HG03432 (cell line): Measurements from ENCODE around the gene ODF4.
A peak's percentile ranks its signal among the peaks of the same experiment; 100 is the strongest.
"Not testable (repeated sequence)": the region's sequence is repeated elsewhere in the genome, so short reads cannot be mapped to it uniquely, and the experiment has no call there.

Experiments used
- ATAC-seq: cut with Tn5 transposase; IDR thresholded peaks from one replicate; pipeline ENCODE4 v1.9.1; 2021; ENCODE audit warnings: mild to moderate bottlenecking, moderate library complexity; ENCODE audit not compliant: unreplicated experiment

Gene ODF4

DNA sequence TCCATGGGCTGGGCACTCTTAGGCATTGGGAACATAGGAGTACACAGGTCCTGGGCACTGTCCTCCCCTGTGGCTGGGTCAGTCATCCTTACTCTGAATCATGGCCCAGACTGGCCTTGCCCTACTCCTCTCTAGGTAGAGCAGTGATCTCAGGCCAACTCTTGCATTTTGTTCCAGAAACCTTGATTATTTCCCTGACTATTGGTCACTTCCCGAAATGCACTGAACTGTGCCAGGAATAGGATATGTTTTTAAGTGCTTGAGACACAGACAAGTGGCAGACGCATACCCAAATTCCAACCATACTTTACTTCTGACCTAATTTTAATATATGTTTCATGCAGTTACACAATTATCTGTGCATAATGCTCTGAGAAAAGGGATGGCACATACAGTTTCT is 26.6 kb downstream of the ODF4 start:
- no peak for ATAC-seq

DNA sequence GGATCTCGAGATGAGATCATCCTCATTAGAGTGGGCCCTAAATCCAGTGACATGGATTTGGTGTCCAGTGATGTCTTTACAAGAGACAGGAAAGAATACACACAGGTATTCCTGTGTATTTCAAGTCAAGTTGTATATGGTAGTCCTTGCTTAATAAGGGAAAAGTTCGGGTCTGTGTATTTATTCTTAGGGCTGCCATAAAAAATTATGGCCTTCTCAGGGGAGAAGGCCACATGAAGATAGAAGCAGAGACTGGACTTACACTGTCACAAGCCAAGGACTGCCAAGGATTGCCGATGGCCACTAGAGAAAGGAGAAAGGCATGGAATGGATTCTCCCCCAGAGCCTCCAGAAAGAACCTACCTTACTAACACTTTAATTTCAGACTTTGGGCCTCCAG is 28.6 kb downstream of the ODF4 start:
- ATAC-seq: no peak

DNA sequence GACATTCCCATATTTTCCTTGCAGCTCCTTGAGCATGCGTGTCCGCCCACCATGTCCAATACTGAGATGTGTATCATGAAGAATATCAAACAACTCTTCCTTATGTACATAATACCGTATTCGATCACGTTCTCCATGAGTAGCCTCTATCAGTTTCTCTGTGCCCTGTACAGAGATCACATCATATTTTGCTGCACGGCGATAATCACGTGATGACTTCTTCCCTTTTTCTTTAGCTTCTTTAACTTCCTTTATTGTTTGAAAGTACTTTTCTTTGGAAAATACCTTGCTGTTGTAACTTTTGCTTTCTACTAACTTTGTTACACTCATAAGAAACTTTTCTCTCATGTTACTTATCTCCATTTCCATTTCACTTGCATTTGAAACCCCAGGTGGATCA is 30.3 kb downstream of the ODF4 start:
- ATAC-seq: no peak

DNA sequence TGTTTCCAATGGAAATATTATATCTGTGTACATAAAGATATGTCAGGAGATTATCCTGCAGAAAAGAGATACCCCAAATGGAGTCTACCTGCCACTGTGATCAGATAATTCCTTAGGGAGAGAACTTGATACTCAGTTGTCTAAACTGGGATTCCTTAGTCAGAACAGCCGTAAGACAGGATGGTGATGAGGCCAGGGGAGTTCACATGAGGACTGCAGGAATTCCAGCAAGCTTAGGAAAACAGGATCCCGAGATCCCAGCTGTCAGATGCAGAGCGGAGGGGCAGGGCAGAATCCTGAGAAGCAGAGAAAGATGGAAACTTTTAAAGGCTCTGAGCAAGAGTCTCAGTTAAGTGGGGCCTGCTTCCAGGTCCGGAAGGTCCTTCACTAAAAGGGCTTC is 32.1 kb downstream of the ODF4 start:
- no peak for ATAC-seq

DNA sequence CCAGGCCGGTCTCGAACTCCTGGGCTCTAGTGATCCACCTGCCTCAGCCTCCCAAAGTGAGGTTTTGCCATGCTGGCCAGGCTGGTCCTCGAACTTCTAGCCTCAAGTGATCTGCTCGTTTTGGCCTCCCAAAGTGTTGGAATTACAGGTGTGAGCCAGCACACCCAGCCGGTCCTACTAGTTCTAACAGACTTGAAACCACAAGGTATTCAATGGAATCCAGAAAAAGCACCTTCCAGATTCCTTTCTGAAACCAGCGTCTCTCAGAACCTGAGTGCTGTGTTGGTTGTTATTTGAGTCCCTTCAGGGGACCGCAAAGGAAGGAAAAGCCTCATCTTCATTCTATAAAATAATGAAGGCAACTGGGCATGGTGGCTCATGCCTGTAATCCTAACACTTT is 32.8 kb downstream of the ODF4 start:
- no peak for ATAC-seq

DNA sequence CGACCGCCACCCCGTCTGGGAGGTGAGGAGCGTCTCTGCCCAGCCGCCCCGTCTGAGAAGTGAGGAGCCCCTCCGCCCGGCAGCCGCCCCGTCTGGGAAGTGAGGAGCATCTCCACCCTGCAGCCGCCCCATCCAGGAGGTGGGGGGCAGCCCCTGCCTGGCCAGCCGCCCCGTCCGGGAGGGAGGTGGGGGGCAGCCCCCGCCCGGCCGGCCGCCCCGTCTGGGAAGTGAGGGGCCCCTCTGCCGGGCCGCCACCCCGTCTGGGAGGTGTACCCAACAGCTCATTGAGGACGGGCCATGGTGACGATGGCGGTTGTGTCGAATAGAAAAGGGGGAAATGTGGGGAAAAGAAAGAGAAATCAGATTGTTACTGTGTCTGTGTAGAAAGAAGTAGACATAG is 34.2 kb downstream of the ODF4 start:
- ATAC-seq: not testable (repeated sequence)

DNA sequence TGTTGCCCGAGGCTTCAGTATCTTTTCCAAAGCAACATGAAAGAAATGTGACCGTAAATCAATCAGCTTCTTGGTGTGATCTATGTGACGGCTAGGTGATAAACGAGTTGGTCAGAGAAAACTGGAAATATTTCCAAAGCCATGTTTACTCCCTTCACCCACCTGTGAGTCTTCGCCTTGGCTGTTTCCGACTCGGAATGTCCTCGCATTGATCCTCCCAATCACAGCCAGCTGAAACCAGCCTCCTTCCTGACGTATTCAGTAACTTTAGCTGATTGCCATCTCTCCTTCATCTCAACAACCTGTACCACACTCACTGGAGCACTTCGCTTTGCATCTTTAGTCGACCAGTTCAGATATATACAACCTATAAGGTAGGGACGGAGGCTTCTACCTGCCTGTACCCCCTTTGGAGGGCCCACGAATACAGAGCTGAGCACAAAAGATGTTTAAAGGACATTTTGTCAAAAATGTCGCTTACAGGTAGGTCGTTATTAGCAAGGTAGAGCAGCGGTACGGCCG is 36.2 kb downstream of the ODF4 start:
- ATAC-seq: no peak

DNA sequence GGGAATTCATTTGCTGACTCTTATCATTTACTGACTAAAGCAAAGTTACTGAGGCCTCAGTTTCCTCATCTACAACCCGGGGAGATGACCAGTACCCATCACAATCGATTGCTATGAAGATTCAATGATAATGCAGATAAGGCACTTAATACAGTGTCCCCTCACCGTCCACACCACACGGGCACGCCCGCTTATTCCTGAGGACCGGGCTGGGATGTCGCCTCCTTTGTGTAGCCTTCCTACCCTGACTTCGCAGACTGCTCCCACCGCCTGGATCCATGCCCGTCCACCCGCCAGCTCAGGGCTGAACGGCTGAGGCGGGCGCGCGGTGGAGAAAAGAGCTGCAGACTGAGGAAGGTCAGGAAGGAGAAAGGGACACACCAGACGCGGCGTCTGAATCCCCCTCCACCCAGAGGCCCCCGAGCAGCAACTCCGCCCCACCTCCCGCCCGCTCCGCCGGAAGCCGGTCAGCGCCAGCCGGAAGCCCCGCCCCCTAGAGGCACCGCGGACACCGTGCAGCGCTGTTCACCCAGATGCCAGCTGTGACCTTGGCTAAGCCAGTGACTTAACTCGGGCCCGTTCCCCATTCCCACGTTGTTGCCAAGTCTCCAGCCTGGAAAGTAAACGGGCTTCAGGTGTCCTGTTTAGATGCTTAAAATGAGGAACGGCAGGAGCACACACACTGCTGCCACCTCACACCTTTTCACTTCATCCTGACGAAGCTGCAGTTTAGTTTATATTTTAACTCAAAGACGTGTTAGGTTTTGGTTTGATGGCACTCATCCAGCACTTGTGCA is 36.8 kb downstream of the ODF4 start, which contains the start of gene KRABD2:
Gene KRABD2, minus strand, starts transcription at position 434 of the 797 bp plus-strand sequence.
- peak; percentile 95 for ATAC-seq

DNA sequence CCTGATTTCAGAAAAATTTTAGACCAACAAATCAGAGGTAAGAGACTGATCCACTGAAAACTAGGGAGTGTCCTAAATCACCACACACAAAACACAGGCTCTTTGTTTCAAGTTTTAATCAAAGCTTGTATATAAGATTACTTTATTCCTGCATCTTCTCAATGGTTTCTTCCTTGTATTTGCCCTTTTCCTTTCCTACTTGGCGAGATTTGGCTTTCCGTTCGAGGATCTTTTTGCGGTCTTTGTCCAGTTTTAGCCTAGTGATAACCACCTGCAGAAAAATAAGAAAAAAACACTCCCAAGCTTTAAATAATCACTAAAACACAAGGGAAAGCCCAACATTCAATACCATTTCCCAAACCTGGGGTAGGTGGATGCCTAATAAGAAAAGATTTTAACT is 37.8 kb downstream of the ODF4 start:
- no peak for ATAC-seq

DNA sequence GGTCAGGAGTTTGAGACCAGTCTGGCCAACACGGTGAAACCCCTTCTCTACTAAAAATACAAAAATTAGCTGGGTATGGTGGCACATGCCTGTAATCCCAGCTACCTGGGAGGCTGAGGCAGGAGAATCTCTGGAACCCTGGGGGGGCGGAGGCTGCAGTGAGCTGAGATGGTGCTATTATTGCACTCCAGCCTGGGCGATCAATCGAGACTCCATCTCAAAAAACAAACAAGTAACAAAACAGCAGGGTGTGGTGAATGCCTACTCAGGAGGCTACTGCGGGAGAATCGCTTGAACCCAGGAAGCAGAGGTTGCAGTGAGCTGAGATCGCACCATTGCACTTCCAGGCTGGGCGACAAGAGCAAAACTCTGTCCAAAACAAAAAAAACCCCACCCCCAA is 38.5 kb downstream of the ODF4 start:
- ATAC-seq: not testable (repeated sequence)

DNA sequence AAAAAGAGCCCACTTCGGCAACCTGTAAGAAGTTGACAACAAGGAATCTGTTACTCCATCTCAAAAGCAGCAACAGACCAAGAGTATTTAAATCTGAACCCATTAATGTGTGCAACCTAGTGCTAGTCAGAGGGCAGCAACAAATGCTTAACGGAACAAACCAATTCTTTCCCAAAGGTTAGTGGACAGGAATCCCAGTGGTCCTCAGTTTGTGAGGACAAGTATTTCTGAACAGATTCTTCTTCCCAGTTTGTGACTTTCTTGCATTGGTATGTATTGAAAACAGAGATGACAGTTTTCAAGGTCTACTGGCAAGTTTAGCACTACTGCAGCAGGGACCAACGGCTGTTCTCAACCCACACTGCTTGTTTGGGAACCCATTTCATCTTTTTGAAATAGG is 40.4 kb downstream of the ODF4 start:
- ATAC-seq: no peak

DNA sequence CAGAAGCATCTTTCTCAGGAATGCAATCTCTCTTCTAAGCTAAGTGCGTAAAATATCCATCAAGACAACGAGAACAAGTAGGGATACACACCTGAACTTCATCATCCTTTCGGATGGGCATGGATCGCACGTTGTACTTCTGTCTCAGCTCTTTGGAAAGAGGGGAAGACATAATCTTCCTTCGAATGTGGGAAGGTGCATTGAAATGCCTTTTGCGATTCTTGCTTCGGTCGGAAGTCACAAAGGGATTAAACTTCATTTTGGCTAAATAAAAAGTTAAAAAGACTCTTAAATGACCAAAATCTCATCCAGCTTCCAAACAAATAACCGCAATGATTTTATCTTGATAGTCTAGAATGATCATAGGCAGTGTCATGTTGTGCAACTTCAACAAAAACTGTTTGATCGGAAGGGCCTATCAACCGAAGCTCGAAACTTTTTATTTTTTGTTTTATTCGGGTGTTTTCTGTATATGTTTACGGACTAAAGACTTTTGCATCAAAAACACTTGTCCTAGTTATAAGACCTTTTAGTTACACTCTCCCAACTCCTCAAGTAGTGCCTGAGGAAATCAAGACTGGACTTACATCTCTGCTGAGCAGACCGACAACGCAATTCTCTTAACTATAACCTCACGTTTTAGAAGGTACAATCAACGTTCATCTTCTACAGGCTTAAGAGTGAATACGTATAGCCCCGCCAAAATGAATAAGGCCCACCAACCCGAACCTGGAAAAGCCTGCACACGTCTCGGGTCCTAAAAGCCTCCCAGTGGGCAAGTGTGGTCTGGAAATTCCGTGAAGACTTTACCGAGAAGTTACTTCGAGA is 42.6 kb downstream of the ODF4 start:
- ATAC-seq: no peak

DNA sequence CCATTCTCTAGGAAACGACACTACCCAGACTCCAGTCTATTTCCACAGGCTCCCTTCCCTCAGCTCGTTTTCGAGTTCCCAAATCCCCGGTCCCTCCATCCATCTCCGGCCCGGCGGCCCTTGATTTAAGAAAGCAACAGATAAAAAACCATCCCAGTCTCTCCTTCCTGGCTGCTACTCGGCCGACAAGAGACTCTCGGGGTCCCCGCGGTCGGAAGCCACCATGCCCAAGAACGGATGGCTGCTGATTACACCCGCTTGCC is 43.2 kb downstream of the ODF4 start:
- peak; percentile 1 for ATAC-seq

DNA sequence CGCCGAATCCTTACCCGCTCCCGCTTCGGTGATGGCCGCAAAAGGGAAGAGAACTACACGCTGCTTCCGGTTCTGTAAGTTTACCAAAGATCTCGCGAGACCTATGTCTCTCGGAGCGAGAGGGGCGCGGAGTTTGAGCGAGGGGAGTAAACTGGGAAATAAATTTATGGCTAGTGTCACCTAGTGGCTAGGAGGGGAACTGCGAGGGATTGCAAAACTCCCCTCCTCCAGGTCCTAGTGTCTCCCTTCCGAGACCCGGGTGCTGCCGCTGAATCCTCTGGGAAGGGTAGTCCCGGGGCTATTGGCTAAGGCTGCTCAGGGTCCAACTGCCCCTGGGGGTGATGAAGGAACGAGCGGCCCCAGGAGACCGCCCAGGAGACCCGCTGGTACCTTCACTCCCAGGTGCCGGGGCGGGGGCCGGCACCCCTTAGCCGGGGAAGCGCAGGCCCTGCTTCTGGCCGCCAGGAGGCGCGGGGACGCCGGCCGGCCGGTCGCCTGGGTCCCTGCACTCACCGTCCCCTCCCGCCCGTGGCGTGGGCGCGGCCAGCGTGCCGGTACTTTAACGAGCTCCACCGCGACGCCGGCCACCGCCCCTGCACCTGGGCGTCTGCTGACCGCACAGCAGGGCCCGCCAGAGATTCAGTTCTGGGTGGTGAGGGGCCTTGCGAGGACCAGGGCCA is 43.6 kb downstream of the ODF4 start, which contains the start of gene RPL26:
Gene RPL26, minus strand, starts transcription at position 51 of the 680 bp plus-strand sequence. CDS start 883 bp downstream, outside the sequence.
- ATAC-seq: peak; percentile 92

DNA sequence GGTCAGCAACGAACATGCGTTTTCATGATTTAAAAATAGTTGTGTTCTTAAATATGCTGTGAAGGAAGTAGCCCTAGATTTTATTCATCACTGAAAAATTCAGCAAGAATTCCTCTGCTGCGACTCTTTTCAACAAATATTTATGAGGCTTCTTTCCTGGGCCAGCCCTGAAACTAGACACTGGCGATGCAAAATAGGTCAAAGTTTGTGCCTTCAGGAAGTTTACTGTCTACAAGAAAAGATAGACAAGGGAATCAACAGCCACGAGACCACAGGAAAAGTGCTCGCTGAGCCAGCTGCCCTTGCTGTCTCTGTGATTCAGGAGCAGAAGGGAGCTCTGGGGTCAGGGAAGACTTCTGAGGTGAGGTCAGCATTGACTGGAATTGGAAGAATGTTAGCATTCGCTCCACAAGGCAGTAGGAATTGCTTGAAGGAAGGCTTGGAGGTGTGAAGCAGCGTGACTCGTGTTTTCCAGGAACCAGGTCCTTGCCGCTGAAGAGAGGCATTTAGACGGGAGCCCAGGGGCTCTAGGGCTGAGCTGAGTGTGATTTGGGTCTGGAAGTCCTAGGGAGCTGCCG is 45.2 kb downstream of the ODF4 start:
- no peak for ATAC-seq

DNA sequence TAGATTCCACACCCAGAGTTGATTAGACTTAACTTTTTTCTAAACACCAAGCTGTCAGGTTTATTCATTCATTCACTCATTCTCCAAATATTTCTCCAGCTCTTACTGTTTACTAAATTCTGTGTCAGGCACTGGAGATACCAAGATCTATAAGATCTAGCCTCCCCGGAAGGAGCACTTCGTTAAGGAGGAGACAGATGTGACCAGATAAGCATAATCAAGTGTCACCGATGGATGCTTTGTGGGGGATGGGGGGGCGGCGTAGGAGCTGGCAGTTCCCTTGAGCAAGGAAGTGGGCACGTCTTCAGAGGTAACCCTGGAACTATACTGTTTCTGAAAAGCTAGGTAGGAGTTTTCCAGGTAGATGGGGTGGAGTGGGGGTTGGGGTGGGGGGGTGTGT is 47.2 kb downstream of the ODF4 start:
- ATAC-seq: no peak

DNA sequence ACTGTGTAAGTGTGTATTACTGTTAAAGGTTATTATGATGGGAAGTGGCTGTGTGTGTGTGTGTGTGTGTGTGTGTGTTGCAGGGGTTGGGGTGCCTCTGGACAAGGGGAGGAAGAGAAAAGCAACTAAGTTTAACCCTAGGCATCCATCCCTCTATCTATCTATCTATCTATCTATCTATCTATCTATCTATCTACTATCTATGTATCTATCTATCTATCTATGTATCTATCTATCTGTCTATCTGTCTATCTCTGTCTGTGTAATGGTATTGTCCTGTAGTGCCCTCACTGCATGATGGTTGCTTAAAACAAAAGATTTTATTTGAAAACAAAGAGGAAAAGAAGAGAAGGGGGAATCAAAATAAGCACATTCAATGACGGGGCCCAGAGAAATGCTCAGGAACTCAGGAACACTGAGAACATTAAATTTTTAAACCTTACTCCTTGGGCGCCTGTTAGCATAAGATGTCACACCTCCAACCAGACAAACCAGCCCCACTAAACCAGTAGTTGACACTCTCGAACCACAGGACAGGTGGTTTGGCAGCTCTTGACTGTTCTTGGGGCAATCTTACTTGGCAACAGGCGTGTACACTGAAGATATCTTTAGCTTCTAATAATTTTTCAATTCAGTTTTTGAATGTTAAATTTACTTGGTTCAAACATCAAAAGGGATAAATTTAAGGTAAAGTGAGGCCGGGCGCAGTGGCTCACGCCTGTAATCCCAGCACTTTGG is 48.4 kb downstream of the ODF4 start:
- ATAC-seq: no peak

DNA sequence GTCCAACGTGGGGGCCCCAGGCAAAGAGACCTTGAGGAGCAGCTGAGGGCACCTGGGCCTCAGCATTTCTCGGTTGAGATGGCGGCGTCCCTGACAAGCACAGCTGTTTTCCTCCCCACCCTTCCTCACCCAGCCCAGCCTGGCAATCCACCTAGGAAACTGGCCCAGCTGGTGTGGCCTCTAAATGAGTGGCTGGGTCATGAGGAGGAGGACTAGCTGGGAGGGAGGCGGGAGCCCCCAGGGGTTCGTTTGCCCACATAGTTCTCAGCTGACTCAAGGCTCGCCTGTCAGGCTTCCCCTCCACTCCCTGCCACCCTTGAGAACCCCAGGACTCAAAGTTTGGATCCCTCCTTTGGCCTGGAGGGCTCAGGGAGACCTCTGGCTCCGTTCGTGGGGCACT is 52.1 kb downstream of the ODF4 start:
- no peak for ATAC-seq

DNA sequence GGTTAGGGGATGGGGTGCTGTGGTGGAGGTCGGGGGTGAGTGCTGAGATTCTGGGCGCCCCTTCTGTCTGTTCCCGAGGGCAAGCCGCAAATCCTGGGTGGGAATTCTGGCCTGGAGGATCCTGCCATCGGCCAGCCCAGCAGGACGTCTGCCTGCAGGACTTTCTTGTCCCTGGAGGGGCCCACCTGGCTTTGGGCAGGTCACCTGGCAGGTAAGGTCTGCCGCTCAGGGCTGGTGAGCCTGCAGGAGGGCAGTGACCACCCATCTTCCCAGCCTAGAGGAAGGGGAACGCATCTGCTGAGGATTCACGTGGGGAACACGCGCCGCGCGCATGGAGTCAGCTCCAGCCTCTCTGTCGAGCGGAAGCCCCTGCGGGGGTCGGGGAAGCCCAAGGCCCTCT is 52.6 kb downstream of the ODF4 start:
- no peak for ATAC-seq

DNA sequence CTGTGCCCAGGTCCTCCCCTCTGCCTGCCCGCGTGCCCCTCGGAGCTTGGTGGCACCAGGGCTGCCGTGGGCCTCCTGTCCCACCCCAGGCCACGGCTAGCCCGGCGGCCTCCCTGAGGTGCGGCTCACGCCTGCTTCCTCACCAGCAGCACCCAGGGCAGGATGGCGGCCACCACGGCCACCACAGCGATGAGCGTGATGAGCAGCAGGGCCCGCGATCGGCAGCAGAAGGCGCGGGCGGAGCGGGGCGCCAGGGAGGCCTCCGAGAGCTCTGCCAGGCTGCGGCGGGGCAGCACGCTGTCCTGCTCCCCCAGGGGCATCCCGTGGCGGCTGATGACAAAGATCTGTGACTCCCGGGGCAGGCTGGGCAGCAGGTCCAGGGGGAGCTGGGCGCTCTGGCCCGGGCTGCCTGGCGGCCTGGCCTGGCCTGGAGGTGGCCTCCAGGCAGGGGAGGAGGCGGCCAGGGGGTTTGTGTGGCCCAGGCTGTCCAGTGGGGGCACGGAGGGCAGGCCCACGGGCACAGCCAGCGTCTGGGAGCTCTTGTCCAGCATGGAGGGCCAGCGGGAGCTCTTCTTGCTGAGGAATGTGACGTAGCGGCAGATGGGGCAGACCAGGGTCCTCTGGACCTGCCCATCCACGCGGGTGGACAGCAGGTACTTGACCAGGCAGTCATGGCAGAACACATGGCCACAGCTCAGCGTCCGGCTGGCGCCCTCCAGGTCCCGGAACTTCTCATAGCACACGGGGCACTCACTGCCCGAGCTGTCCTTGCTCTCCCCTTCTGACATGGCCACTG is 53.2 kb downstream of the ODF4 start:
- no peak for ATAC-seq
